KMS-11 (cell line): ENCODE data around the gene GPC1.

Experiments
- H2AFZ ChIP-seq: fragments of 200-600 bp; sonication (generic); 2 replicates; pipeline ENCODE4 v1.6.1; 2016; ENCODE audit warnings: antibody characterized with exemption, mixed run types, low read depth
- H3K27ac ChIP-seq: fragments of 200-600 bp; sonication (generic); 2 replicates; pipeline ENCODE4 v1.6.1; 2016; ENCODE audit warnings: mild to moderate bottlenecking, mixed run types
- H3K27me3 ChIP-seq: fragments of 200-600 bp; sonication (generic); 2 replicates; pipeline ENCODE4 v1.6.1; 2017; ENCODE audit warnings: mild to moderate bottlenecking, low read depth, mixed run types, moderate library complexity; ENCODE audit not compliant: insufficient read depth
- H3K36me3 ChIP-seq: fragments of 200-600 bp; sonication (generic); 2 replicates; pipeline ENCODE4 v1.6.1; 2017; ENCODE audit warnings: mild to moderate bottlenecking, mixed run types; ENCODE audit not compliant: insufficient read depth
- H3K4me1 ChIP-seq: fragments of 200-600 bp; sonication (generic); 2 replicates; pipeline ENCODE4 v1.6.1; 2016; ENCODE audit warnings: mild to moderate bottlenecking, low read depth, mixed run types; ENCODE audit not compliant: poor library complexity, severe bottlenecking
- H3K4me2 ChIP-seq: fragments of 200-600 bp; sonication (generic); 2 replicates; pipeline ENCODE4 v1.7.0; 2016; ENCODE audit warnings: mild to moderate bottlenecking, mixed run types
- H3K4me3 ChIP-seq: fragments of 200-600 bp; sonication (generic); IDR thresholded peaks from 2 replicates; pipeline ENCODE4 v1.6.1; 2017; ENCODE audit warnings: low read depth, low read length, mixed read lengths; ENCODE audit not compliant: insufficient read depth
- H3K79me2 ChIP-seq: fragments of 200-600 bp; sonication (generic); 2 replicates; pipeline ENCODE4 v1.6.1; 2016; ENCODE audit warnings: low read depth, mixed run types; ENCODE audit not compliant: insufficient read depth
- H3K9ac ChIP-seq: fragments of 200-600 bp; sonication (generic); 2 replicates; pipeline ENCODE4 v1.6.1; 2016; ENCODE audit warnings: mild to moderate bottlenecking, mixed run types
- H4K20me1 ChIP-seq: fragments of 200-600 bp; sonication (generic); 2 replicates; pipeline ENCODE4 v1.6.1; 2016; ENCODE audit warnings: mild to moderate bottlenecking, mixed run types; ENCODE audit not compliant: insufficient read depth
- CTCF ChIP-seq: fragments of 200-600 bp; sonication (generic); conservative IDR thresholded peaks from 2 replicates; pipeline ENCODE4 v1.6.1; 2017; ENCODE audit warnings: low read depth, mild to moderate bottlenecking, antibody characterized with exemption, low read length, moderate library complexity, mixed read lengths

The GPC1 gene

GRCh38 chr2:240396623-240397541, 38.6 kb upstream of the GPC1 start:
- Histone ChIP-seq H3K9ac (no peak overlapping the region), H3K4me3 (no peak overlapping the region), H3K79me2 (no peaks in the 10 kb centered on the region), H4K20me1 (no peaks in the 10 kb centered on the region), H3K36me3 (no peaks in the 10 kb centered on the region), H3K4me1 (no peaks in the 10 kb centered on the region), H3K27ac (no peak overlapping the region), H3K4me2 (no peak overlapping the region), H2AFZ (no peak overlapping the region), H3K27me3 (peaks cover 27% of the 10 kb centered on the region; the same call in 1 of the 2 replicates)
- TF ChIP-seq CTCF: no peak

GRCh38 chr2:240397542-240397916, 37.9 kb upstream of the GPC1 start:
- no peak overlapping the region for H3K9ac ChIP-seq
- H3K4me3 ChIP-seq: no peak overlapping the region
- no peak for TF ChIP-seq CTCF
- peaks cover 27% of the 10 kb centered on the region; the same call in 1 of the 2 replicates for H3K27me3 ChIP-seq
- H3K4me2 ChIP-seq: no peak overlapping the region
- H4K20me1 ChIP-seq: no peaks in the 10 kb centered on the region
- H2AFZ ChIP-seq: no peak overlapping the region
- no peaks in the 10 kb centered on the region for H3K4me1 ChIP-seq
- no peak overlapping the region for H3K27ac ChIP-seq
- no peaks in the 10 kb centered on the region for H3K36me3 ChIP-seq
- H3K79me2 ChIP-seq: no peaks in the 10 kb centered on the region

- H3K36me3 ChIP-seq: no peaks in the 10 kb centered on the region
- no peaks in the 10 kb centered on the region for H3K79me2 ChIP-seq
- H3K4me3 ChIP-seq: no peak overlapping the region
- H2AFZ ChIP-seq: no peak overlapping the region
- no peak overlapping the region for H3K9ac ChIP-seq
- H3K27me3 ChIP-seq: peaks cover 31% of the 10 kb centered on the region; the same call in 1 of the 2 replicates
- no peak overlapping the region for H3K4me2 ChIP-seq
- no peak overlapping the region for H3K27ac ChIP-seq
- no peaks in the 10 kb centered on the region for H4K20me1 ChIP-seq
- TF ChIP-seq CTCF: no peak
- H3K4me1 ChIP-seq: no peaks in the 10 kb centered on the region
Observed at GRCh38 chr2:240397924-240398645, 37.4 kb upstream of the GPC1 start.

- no peak for TF ChIP-seq CTCF
- Histone ChIP-seq H3K27me3 (peaks cover 35% of the 10 kb centered on the region; the same call in 1 of the 2 replicates), H2AFZ (no peak overlapping the region)
Observed at GRCh38 chr2:240398661-240399267, 36.7 kb upstream of the GPC1 start.

More at GRCh38 chr2:240398661-240399267, 36.7 kb upstream of the GPC1 start:
- H3K9ac ChIP-seq: no peak overlapping the region
- no peaks in the 10 kb centered on the region for H3K79me2 ChIP-seq
- no peak overlapping the region for H3K27ac ChIP-seq
- no peak overlapping the region for H3K4me3 ChIP-seq
- no peaks in the 10 kb centered on the region for H4K20me1 ChIP-seq
- no peak overlapping the region for H3K4me2 ChIP-seq
- H3K36me3 ChIP-seq: no peaks in the 10 kb centered on the region
- H3K4me1 ChIP-seq: no peaks in the 10 kb centered on the region
